ENCODE data around the gene CLNK. TPM values are rescaled to one million over a fixed set of nuclear protein-coding genes. Genes with fewer than 3 reads are reported as not detected.

Gene CLNK
- total and polyA plus RNA-seq, 2 of the 13 experiments (the other 11 are each of a cell fraction or from before 2014, with no cell fraction given): not detected

- no peak for ATAC-seq
- H3K4me1 ChIP-seq (ENCODE audit: insufficient read depth, low read length): no peaks in the 10 kb centered on the region
- H4K20me1 ChIP-seq (ENCODE audit: insufficient read depth, low read length): no peaks in the 10 kb centered on the region; the same call in 1 of the 2 replicates
- in situ Hi-C loops (cut with HindIII; ENCODE audit: extremely low pct_ligation_motif_present, low pct_unique_long_range_greater_than_20kb): no loop called here
- H3K9me3 ChIP-seq (ENCODE audit: low read length): no peaks in the 10 kb centered on the region
- ChIA-PET CTCF (ENCODE audit: low intra/inter-chr PET ratio, low total read pairs) (no interaction called here), POLR2A (no interaction called here)
- no TSS peak for BruUV-seq (replicated peaks)
- H3K79me2 ChIP-seq (ENCODE audit: insufficient read depth, low read length): no peaks in the 10 kb centered on the region
- no peak within 1 kb of the TSS for H3K27ac ChIP-seq (ENCODE audit: extremely low read length, insufficient read depth, low read length)
- intact Hi-C loops (cut with micrococcal nuclease; ENCODE audit: unreplicated experiment): no loop called here
- peaks cover 0 to 6% of the 10 kb centered on the region in 2 experiments; a peak in 1 of 5 replicates for H3K27me3 ChIP-seq (ENCODE audit: control insufficient read depth in 1 of 2, insufficient read depth in 2 of 2, low read length in 2 of 2)
- H3K9ac ChIP-seq (ENCODE audit: insufficient read depth, low read depth, low read length): no peak within 1 kb of the TSS
- no peak within 1 kb of the TSS for H3K4me2 ChIP-seq (ENCODE audit: low read depth, low read length)
- no peak within 1 kb of the TSS for H2AFZ ChIP-seq (ENCODE audit: low read length)
- 82% methylated on average over 36 of the region's 60 CpGs for WGBS (ENCODE audit: low lambda C conversion rate)
- no peak for DNase-seq (ENCODE audit: low spot score)
- FAIRE-seq: no peak
- H3K36me3 ChIP-seq (replicated peaks in 1 of 2; ENCODE audit: control insufficient read depth in 1 of 2, insufficient read depth in 2 of 2, low read length in 2 of 2): no peaks in the 10 kb centered on the region
- no peak within 1 kb of the TSS for H3K4me3 ChIP-seq (replicated peaks in 1 of 3; ENCODE audit: insufficient read depth in 1 of 3, low read depth in 2 of 3, low read length in 3 of 3)
- TF ChIP-seq HBP1 (CRISPR knock-in tag; IDR thresholded peaks at IDR 0.05; ENCODE audit: low read depth) (no peak), KAT7 (CRISPR knock-in tag; IDR thresholded peaks at IDR 0.05; ENCODE audit: borderline replicate concordance) (no peak), KLF16 (CRISPR knock-in tag; IDR thresholded peaks at IDR 0.05) (no peak), MEF2D (CRISPR knock-in tag; IDR thresholded peaks at IDR 0.05) (no peak), HMGXB3 (CRISPR knock-in tag; IDR thresholded peaks at IDR 0.05; ENCODE audit: borderline replicate concordance) (no peak), FOXO1 (CRISPR knock-in tag; IDR thresholded peaks at IDR 0.05) (no peak), HMGXB4 (CRISPR knock-in tag; IDR thresholded peaks at IDR 0.05; ENCODE audit: borderline replicate concordance in 1 of 2, low read depth in 1 of 2) (no peak), AKAP8 (CRISPR knock-in tag; IDR thresholded peaks at IDR 0.05) (no peak), ZMYM2 (CRISPR knock-in tag; IDR thresholded peaks at IDR 0.05) (no peak), REL (CRISPR knock-in tag; conservative IDR thresholded peaks at IDR 0.05) (no peak), TRIM22 (IDR thresholded peaks at IDR 0.05) (no peak), BHLHE40 (IDR thresholded peaks at IDR 0.05; ENCODE audit: low read length) (no peak), ZNF713 (CRISPR knock-in tag; IDR thresholded peaks at IDR 0.05) (no peak), ZNF746 (CRISPR knock-in tag; IDR thresholded peaks at IDR 0.05) (no peak), ZNF672 (CRISPR knock-in tag; IDR thresholded peaks at IDR 0.05) (no peak), TOE1 (CRISPR knock-in tag; IDR thresholded peaks at IDR 0.05) (no peak), SIN3B (IDR thresholded peaks at IDR 0.05; ENCODE audit: low read length) (no peak)
Measured at GRCh38 chr4:10457255-10457801, 227.2 kb downstream of the CLNK start, which contains the start of gene ZNF518B. Gene ZNF518B (minus strand): TSS chr4:10457426. CDS start chr4:10446328, 11,098 bp downstream.
